CD14-positive monocyte (primary cell): ENCODE measurements around the gene TCTN1. TPM values are rescaled to one million over a fixed set of nuclear protein-coding genes. Genes with fewer than 3 reads are reported as not detected.

Source experiments
- DNase-seq, 3 donors: peaks; one replicate each; pipeline ENCODE4 v3.0.0-alpha.2; 2011 to 2022
- H2AFZ ChIP-seq: 2 replicates; pipeline ENCODE4 v1.6.0; 2012; ENCODE audit warnings: mild to moderate bottlenecking, low read depth, low read length, inconsistent platforms; ENCODE audit not compliant: insufficient read depth, poor library complexity, severe bottlenecking
- H3K27ac ChIP-seq, 2 donors: 1 replicate in 1 of 2; 2 replicates in 1 of 2; pipeline ENCODE4 v1.5.1; 2012 to 2013; ENCODE audit warnings: low read length in 2 of 2, control low read depth in 1 of 2, inconsistent platforms in 1 of 2, low read depth in 1 of 2, mild to moderate bottlenecking in 1 of 2
- H3K27me3 ChIP-seq, 2 donors: one replicate each; pipeline versions ENCODE4 v1.6.0 to v1.6.1; 2011 to 2013; ENCODE audit warnings: low read length in 2 of 2; ENCODE audit not compliant: control insufficient read depth in 2 of 2, insufficient read depth in 2 of 2
- H3K36me3 ChIP-seq, 2 donors: replicated peaks in 1 of 2; 1 replicate in 1 of 2; 2 replicates in 1 of 2; pipeline versions ENCODE4 v1.5.1 to v1.6.1; 2012 to 2013; ENCODE audit warnings: low read length in 2 of 2, control low read depth in 1 of 2, inconsistent platforms in 1 of 2, mild to moderate bottlenecking in 1 of 2; ENCODE audit not compliant: insufficient read depth in 2 of 2, control insufficient read depth in 1 of 2
- H3K4me1 ChIP-seq, 2 donors: 1 replicate in 1 of 2; 2 replicates in 1 of 2; pipeline versions ENCODE4 v1.5.1 to v1.6.1; 2012 to 2013; ENCODE audit warnings: low read length in 2 of 2, control low read depth in 1 of 2, inconsistent platforms in 1 of 2, mild to moderate bottlenecking in 1 of 2, moderate library complexity in 1 of 2; ENCODE audit not compliant: insufficient read depth in 2 of 2, control insufficient read depth in 1 of 2
- H3K4me2 ChIP-seq: replicated peaks from 2 replicates; pipeline ENCODE3; 2012; ENCODE audit warnings: low read length, moderate library complexity, mild to moderate bottlenecking; ENCODE audit not compliant: poor library complexity, severe bottlenecking; ENCODE audit errors: extremely low read depth
- H3K4me3 ChIP-seq, 3 experiments: fragments of 200-600 bp in 1 of 3; sonication (generic) in 1 of 3; replicated peaks in 1 of 3; 1 replicate in 2 of 3; 2 replicates in 1 of 3; pipeline ENCODE4 v1.5.1; 2011 to 2013; ENCODE audit warnings: low read length in 3 of 3, mild to moderate bottlenecking in 3 of 3, control low read depth in 2 of 3, low read depth in 2 of 3, inconsistent platforms in 1 of 3, moderate library complexity in 1 of 3
- H3K79me2 ChIP-seq: 2 replicates; pipeline ENCODE4 v1.6.0; 2012; ENCODE audit warnings: mild to moderate bottlenecking, control low read depth, inconsistent platforms, low read length, moderate library complexity; ENCODE audit not compliant: insufficient read depth
- H3K9ac ChIP-seq: 2 replicates; pipeline ENCODE4 v1.6.0; 2017; ENCODE audit warnings: low read length, mild to moderate bottlenecking; ENCODE audit not compliant: insufficient read depth, poor library complexity, severe bottlenecking
- H3K9me3 ChIP-seq, 2 donors: replicated peaks in 1 of 2; 1 replicate in 1 of 2; 2 replicates in 1 of 2; pipeline versions ENCODE4 v1.5.1 to v1.6.1; 2012 to 2013; ENCODE audit warnings: low read length in 2 of 2, control low read depth in 1 of 2; ENCODE audit not compliant: control insufficient read depth in 1 of 2, insufficient read depth in 1 of 2
- H4K20me1 ChIP-seq: 2 replicates; pipeline ENCODE4 v1.6.0; 2012; ENCODE audit warnings: mild to moderate bottlenecking, low read length, control low read depth, moderate library complexity; ENCODE audit not compliant: insufficient read depth
- H3K27ac Mint-ChIP-seq, 7 donors: one replicate each; pipeline ENCODE4 v1.8.0; 2020; ENCODE audit warnings: mild to moderate bottlenecking in 7 of 7, mixed read lengths in 7 of 7, moderate library complexity in 6 of 7, inconsistent platforms in 2 of 7
- H3K27me3 Mint-ChIP-seq, 3 donors: one replicate each; pipeline ENCODE4 v1.8.0; 2021 to 2022; ENCODE audit warnings: low read depth in 3 of 3, mild to moderate bottlenecking in 3 of 3, mixed read lengths in 3 of 3, moderate library complexity in 3 of 3, inconsistent platforms in 1 of 3
- H3K36me3 Mint-ChIP-seq, 2 donors: one replicate each; pipeline ENCODE4 v1.8.0; 2020; ENCODE audit warnings: mixed read lengths in 2 of 2, inconsistent platforms in 1 of 2, mild to moderate bottlenecking in 1 of 2
- H3K4me1 Mint-ChIP-seq: one replicate; pipeline ENCODE4 v1.8.0; 2020; ENCODE audit warnings: mild to moderate bottlenecking, mixed read lengths
- H3K4me3 Mint-ChIP-seq, 2 donors: one replicate each; pipeline ENCODE4 v1.8.0; 2020; ENCODE audit warnings: mild to moderate bottlenecking in 2 of 2, mixed read lengths in 2 of 2, moderate library complexity in 1 of 2
- H3K9me3 Mint-ChIP-seq, 7 donors: one replicate each; pipeline ENCODE4 v1.8.0; 2020 to 2022; ENCODE audit warnings: mixed read lengths in 7 of 7, mild to moderate bottlenecking in 6 of 7, moderate library complexity in 6 of 7, inconsistent platforms in 2 of 7
- CTCF ChIP-seq: fragments of 200-600 bp; IDR thresholded peaks from one replicate; pipeline ENCODE4 v1.8.0; 2022; ENCODE audit warnings: antibody characterized with exemption, mild to moderate bottlenecking
- WGBS: methylation state at CpG from one replicate; pipeline ENCODE4 v1.1.5; 2013; ENCODE audit warnings: missing lambda C conversion rate; ENCODE audit not compliant: insufficient coverage; 5-methylcytosine and 5-hydroxymethylcytosine counted together
- intact Hi-C, 2 donors: fragments of 100-400 bp; cut with micrococcal nuclease; formaldehyde crosslinking; loops; one replicate each; pipeline versions ENCODE4 v1.15.0 to v1.15.1; 2023
- polyA plus RNA-seq, 3 donors: library from polyadenylated mRNA; depleted of rRNA in 1 of 3; unstranded in 2 of 3; stranded (reverse) in 1 of 3; fragments of 300-500 nt in 2 of 3; fragments of >200 nt in 1 of 3; fragmentation: Illumina TruSeq in 2 of 3; gene quantifications; 1 replicate in 2 of 3; 2 replicates in 1 of 3; pipeline ENCODE4 v1.2.3, GENCODE V29; 2012 to 2021

Gene TCTN1
- polyA plus RNA-seq, 3 donors: 4.0 to 6.1 (median 4.5) TPM

- peak overlapping the region in 5 of 7 donors; percentile 16 to 76 (median 42) for H3K27ac Mint-ChIP-seq
- 37% methylated on average over 5 of the region's 5 CpGs for WGBS
- Histone ChIP-seq H2AFZ (no peak overlapping the region), H3K9me3 (peaks cover 0 to 8% of the 10 kb centered on the region in 2 donors), H3K4me2 (no peak overlapping the region), H3K4me3 (no peak overlapping the region), H3K27me3 (no peaks in the 10 kb centered on the region), H4K20me1 (peaks cover 66% of the 10 kb centered on the region), H3K36me3 (peaks cover 38 to 85% of the 10 kb centered on the region in 2 donors), H3K4me1 (peaks cover 5 to 6% of the 10 kb centered on the region in 2 donors), H3K79me2 (peaks cover 12% of the 10 kb centered on the region), H3K27ac (peak overlapping the region in 1 of 2 donors; percentile 14), H3K9ac (no peak overlapping the region)
- no peak for TF ChIP-seq CTCF
- H3K4me1 Mint-ChIP-seq: peaks cover 38% of the 10 kb centered on the region
- H3K36me3 Mint-ChIP-seq: peaks cover 82 to 97% of the 10 kb centered on the region in 2 donors
- DNase-seq: no peak
- peak overlapping the region in 1 of 2 donors; percentile 42 for H3K4me3 Mint-ChIP-seq
- intact Hi-C loops: no loop called here
- peaks cover 0 to 2% (median 1%) of the 10 kb centered on the region in 3 donors for H3K27me3 Mint-ChIP-seq
- peaks cover 0 to 15% (median 7%) of the 10 kb centered on the region in 7 donors for H3K9me3 Mint-ChIP-seq
Measured at GRCh38 chr12:110669193-110669502, 55.2 kb downstream of the TCTN1 start.

GRCh38 chr12:110670161-110670701 is 56.3 kb downstream of the TCTN1 start:
- Histone ChIP-seq H3K9ac (no peak overlapping the region), H3K4me3 (no peak overlapping the region), H3K36me3 (peaks cover 31 to 83% of the 10 kb centered on the region in 2 donors), H3K27ac (peak overlapping the region in 1 of 2 donors; percentile 15), H3K9me3 (peaks cover 0 to 5% of the 10 kb centered on the region in 2 donors), H2AFZ (no peak overlapping the region), H4K20me1 (peaks cover 66% of the 10 kb centered on the region), H3K27me3 (no peaks in the 10 kb centered on the region), H3K4me2 (no peak overlapping the region), H3K4me1 (peaks cover 5 to 6% of the 10 kb centered on the region in 2 donors), H3K79me2 (peaks cover 11% of the 10 kb centered on the region)
- intact Hi-C loops: no loop called here
- Mint-ChIP-seq H3K4me1 (peaks cover 39% of the 10 kb centered on the region), H3K9me3 (peaks cover 0 to 12% (median 7%) of the 10 kb centered on the region in 7 donors), H3K27me3 (peaks cover 0 to 2% (median 1%) of the 10 kb centered on the region in 3 donors), H3K27ac (peak overlapping the region in 4 of 7 donors; percentile 32 to 55 (median 44)), H3K4me3 (no peak overlapping the region), H3K36me3 (peaks cover 78 to 97% of the 10 kb centered on the region in 2 donors)
- DNase-seq: no peak
- no CpG with 5 or more reads among the region's 4 CpGs for whole genome bisulfite sequencing
- TF ChIP-seq CTCF: no peak
